ENCODE data around the gene ARSD. TPM values are rescaled to one million over a fixed set of nuclear protein-coding genes. Genes with fewer than 3 reads are reported as not detected.

Gene ARSD
- total and polyA plus RNA-seq, 5 experiments from 2014 or later = 1.3 to 3.7 (median 1.9) TPM

DNA sequence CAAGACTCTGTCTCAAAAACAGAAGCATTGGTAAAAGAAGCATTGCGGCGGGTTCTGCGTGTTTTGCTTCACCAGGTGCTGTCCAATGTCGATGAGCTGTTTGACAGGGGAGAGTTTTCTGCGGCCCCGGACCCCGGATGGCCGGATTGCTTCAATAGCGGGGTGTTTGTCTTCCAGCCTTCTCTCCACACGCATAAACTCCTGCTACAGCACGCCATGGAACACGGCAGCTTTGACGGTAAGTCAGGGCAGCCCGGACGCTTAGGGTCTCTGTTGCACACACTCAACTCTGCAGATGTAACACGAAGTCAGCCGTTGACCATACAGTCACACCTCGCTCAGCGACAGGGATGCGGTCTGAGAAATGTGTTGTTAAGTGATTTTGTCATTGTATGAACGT is 74.2 kb downstream of the ARSD start:
- Mint-ChIP-seq H3K4me3 (no peak overlapping the region), H3K4me1 (no peaks in the 10 kb centered on the region)

More for the DNA sequence above, 74.2 kb downstream of the ARSD start:
- ATAC-seq = no peak
- no peak for DNase-seq
- Mint-ChIP-seq H3K36me3 (no peaks in the 10 kb centered on the region), H3K27me3 (peaks cover 0 to 2% (median 0%) of the 10 kb centered on the region in 5 donors), H3K9me3 (peaks cover 0 to 5% (median 0%) of the 10 kb centered on the region in 9 donors), H3K27ac (no peak overlapping the region)
- POLR2A ChIA-PET = no interaction called here

Other genes with a start within 250 kb of the ARSD start
- 100 to 1,000 TPM; 123 to 124 TPM for gene CD99, start 238.0 kb downstream of the ARSD start, total RNA-seq
- gene CD99, start 238.0 kb downstream of the ARSD start, polyA plus RNA-seq = 100 to 1,000 TPM; 120 to 218 (median 137) TPM
- not detected for gene XG, start 177.3 kb downstream of the ARSD start, total RNA-seq
- not detected for gene XG, start 177.3 kb downstream of the ARSD start, polyA plus RNA-seq
- gene GYG2, start 100.4 kb downstream of the ARSD start, total RNA-seq = not detected
- not detected for gene GYG2, start 100.4 kb downstream of the ARSD start, polyA plus RNA-seq
- gene ARSH, start 77.2 kb upstream of the ARSD start, total RNA-seq = not detected
- gene ARSH, start 77.2 kb upstream of the ARSD start, polyA plus RNA-seq = not detected
- gene ARSF, start 112.1 kb upstream of the ARSD start, total RNA-seq = not detected
- gene ARSF, start 112.1 kb upstream of the ARSD start, polyA plus RNA-seq = not detected